ENCODE data around the gene MS4A7.

DNA sequence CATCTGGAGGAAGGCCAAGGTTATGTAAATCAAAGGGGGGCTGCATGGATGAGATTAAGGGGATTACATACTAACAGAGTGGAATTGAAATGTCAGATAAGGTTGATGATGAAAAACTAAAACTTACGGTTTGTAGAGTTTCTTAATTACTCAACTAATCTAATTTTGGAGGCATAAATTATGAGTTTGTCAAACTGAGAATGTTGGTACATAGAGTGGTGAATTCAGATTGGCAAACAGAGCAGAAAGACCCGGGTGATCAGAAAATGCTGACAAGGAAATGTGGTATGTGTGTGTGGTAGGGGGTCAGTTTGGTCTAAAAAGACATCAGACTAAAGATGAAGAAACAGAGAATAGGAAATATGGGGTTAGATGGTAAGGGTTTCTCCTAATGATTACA, 40.3 kb upstream of the MS4A7 start:
- TF ChIP-seq, protein P1, sequence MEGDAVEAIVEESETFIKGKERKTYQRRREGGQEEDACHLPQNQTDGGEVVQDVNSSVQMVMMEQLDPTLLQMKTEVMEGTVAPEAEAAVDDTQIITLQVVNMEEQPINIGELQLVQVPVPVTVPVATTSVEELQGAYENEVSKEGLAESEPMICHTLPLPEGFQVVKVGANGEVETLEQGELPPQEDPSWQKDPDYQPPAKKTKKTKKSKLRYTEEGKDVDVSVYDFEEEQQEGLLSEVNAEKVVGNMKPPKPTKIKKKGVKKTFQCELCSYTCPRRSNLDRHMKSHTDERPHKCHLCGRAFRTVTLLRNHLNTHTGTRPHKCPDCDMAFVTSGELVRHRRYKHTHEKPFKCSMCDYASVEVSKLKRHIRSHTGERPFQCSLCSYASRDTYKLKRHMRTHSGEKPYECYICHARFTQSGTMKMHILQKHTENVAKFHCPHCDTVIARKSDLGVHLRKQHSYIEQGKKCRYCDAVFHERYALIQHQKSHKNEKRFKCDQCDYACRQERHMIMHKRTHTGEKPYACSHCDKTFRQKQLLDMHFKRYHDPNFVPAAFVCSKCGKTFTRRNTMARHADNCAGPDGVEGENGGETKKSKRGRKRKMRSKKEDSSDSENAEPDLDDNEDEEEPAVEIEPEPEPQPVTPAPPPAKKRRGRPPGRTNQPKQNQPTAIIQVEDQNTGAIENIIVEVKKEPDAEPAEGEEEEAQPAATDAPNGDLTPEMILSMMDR (IDR thresholded peaks at IDR 0.05): no peak
- no peak for TF ChIP-seq POLR2A (IDR thresholded peaks at IDR 0.05)

Data from stomach (tissue), 4 donors.